SH-SY5Y (cell line): ENCODE data around the gene CRYAB.

Experiments used
- GATA2 ChIP-seq: IDR thresholded peaks from 2 replicates; pipeline ENCODE4 v1.6.1; 2011; ENCODE audit warnings: mild to moderate bottlenecking, low read depth, low read length
- GATA3 ChIP-seq: IDR thresholded peaks from 2 replicates; pipeline ENCODE4 v1.6.1; 2011; ENCODE audit warnings: low read depth, mild to moderate bottlenecking, low read length, moderate library complexity

GRCh38 chr11:111954154-111954553 is 42.6 kb upstream of the CRYAB start:
- TF ChIP-seq GATA2 (no peak), GATA3 (no peak)
